ENCODE measurements around the gene ABTB2.
A peak's percentile ranks its signal among the peaks of the same experiment; 100 is the strongest.

ABTB2 gene

DNA sequence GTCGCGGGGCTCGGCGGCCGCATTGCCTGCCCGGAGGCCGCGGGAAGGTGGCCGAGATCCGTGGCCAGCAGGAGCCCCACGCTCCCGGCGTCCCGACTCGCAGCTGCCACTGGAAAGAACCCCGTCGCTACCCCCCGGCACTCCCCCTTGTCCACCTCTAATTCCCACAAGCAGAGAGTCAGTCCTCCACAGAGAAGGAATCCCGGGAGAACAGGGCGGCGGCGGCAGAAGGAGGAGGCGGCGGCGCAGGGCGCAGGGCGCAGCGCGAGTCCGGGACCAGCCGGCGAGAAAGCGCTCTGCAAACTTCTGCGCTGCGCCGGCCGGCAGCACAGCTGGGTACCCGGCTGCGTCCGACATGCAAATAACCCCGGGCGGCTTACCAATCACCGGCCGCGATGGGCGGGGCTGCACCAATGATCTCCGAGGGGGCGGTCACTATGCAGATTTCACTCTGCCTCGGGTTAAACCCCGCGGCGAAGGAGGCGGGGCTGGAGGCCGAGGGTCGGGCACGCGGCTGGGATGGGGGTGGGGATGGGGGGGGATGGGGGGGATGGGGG lies at the start of gene ABTB2:
Gene ABTB2, minus strand, starts transcription at position 310 of the 557 bp plus-strand sequence.
- DNase-seq (ENCODE audit: low read depth): peak; percentile 94
- TF ChIP-seq, protein P1, sequence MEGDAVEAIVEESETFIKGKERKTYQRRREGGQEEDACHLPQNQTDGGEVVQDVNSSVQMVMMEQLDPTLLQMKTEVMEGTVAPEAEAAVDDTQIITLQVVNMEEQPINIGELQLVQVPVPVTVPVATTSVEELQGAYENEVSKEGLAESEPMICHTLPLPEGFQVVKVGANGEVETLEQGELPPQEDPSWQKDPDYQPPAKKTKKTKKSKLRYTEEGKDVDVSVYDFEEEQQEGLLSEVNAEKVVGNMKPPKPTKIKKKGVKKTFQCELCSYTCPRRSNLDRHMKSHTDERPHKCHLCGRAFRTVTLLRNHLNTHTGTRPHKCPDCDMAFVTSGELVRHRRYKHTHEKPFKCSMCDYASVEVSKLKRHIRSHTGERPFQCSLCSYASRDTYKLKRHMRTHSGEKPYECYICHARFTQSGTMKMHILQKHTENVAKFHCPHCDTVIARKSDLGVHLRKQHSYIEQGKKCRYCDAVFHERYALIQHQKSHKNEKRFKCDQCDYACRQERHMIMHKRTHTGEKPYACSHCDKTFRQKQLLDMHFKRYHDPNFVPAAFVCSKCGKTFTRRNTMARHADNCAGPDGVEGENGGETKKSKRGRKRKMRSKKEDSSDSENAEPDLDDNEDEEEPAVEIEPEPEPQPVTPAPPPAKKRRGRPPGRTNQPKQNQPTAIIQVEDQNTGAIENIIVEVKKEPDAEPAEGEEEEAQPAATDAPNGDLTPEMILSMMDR (conservative IDR thresholded peaks at IDR 0.05; ENCODE audit: control insufficient read depth, insufficient read depth, low read depth, low read length): no peak

DNA sequence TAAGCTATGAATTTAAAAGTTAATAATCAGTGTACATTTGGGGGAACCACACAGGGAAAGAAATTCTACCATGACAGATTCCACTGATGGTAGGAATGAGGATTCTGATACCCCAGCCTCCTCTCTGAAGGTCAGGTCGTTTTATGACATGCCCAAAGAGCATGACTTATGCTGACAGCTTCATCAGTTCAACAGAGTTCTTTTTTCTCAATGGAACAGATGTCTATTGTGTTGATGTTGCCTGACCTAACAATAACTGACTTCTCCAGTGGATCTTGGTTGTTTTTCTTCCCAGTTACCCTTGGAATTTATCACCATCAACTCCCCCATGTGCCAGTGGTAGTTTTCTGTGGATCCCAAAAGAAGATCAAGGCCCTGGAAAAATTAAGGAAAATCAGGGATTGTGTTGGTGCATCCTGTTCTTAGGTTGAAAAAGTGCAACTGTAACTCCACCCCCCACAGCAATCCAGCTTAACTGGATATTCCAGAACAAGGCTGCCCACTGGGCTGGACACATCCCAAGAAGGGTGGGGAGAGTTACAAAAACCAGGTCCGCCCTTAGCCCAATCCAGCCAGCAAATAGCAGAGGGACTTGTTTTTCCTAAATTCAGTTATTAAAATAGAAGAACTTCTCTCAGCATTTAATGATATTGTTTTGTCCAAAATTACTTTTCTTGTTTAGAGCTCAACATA lies 49.5 kb upstream of the ABTB2 start:
- TF ChIP-seq, protein P1 (conservative IDR thresholded peaks at IDR 0.05; ENCODE audit: control insufficient read depth, insufficient read depth, low read depth, low read length): no peak
- H3K4me3 ChIP-seq (ENCODE audit: control insufficient read depth, low read depth, low read length): no peak overlapping the region
- no peak for DNase-seq (ENCODE audit: low read depth)

More for the DNA sequence above, at the start of gene ABTB2:
- peak within 1 kb of the TSS; percentile 58 for H3K4me3 ChIP-seq (ENCODE audit: control insufficient read depth, low read depth, low read length)

DNA sequence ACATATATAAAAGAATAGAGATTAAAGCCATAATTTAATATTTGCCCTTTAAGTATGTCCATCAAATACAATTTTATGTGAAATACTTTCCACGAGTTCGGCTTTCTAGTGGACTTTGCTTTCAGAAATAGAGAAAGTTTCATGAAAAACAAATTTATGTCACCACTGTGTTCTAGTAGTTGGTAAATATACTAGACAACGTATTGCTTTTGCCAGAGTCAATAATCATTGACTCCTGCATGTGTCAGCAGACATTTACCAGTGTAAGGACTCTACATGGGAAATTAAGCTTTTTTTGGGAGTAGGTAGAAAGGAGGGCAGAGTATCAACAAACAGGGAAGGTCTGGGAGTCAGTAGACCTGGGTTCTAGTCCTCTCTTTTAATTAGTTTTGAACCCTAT lies 48.6 kb upstream of the ABTB2 start:
- TF ChIP-seq, protein P1 (conservative IDR thresholded peaks at IDR 0.05; ENCODE audit: control insufficient read depth, insufficient read depth, low read depth, low read length): no peak
- no peak for DNase-seq (ENCODE audit: low read depth)
- no peak overlapping the region for H3K4me3 ChIP-seq (ENCODE audit: control insufficient read depth, low read depth, low read length)

DNA sequence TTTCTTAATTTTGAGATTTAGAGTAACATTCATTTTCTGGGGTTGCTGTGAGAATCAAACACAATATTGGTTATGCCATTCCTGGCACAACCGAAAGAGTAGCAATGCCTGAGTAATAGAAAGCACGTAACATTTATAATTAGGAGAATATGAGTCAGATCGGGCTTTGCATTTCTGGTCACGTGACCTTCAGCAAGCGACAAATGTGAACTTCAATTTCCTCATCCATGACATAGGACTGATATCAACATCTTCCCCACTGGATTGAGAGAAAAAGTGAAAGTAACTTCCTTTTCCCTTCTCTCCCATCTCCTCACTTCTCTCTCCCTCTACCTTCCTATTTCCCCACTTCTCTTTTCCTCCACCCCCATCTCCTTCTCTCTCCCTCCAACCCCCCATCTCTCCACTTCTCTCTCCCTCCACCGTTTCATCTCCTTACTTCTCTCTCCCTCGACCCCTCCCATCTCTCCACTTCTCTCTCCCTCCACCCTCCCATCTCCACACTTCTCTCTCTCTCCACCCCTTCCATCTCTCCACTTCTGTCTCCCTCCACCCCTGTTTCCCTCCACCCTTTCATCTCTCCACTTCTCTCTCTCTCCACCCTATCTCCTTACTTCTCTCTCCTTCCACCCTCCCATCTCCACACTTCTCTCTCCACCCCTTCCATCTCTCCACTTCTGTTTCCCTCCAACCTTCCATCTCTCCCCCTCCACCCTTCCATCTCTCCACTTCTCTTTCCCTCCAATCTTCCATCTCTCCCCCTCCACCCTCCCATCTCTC lies 47.5 kb upstream of the ABTB2 start:
- peak; percentile 61 for DNase-seq (ENCODE audit: low read depth)

DNA sequence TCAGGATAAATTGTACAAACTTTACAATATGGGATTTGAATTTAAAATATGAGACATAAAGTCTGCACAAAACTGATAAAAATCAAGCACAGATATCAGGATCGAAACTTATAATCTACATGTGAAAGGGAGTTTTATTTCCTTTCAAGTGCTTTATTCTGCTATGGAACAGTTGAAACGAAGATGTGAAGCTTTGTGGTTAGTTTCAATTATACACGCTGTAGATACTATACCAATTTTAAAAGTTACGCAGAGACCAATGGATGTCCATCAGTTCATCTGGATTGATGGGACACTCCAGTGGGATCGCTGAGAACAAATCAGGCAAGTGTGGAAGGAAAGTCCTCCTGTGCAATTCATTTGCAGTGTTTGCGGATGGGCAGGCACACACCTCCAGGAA lies 46.5 kb upstream of the ABTB2 start:
- H3K4me3 ChIP-seq (ENCODE audit: control insufficient read depth, low read depth, low read length): no peak overlapping the region
- TF ChIP-seq, protein P1 (conservative IDR thresholded peaks at IDR 0.05; ENCODE audit: control insufficient read depth, insufficient read depth, low read depth, low read length): no peak
- no peak for DNase-seq (ENCODE audit: low read depth)

More for the DNA sequence above, 47.5 kb upstream of the ABTB2 start:
- H3K4me3 ChIP-seq (ENCODE audit: control insufficient read depth, low read depth, low read length): no peak overlapping the region
- TF ChIP-seq, protein P1 (conservative IDR thresholded peaks at IDR 0.05; ENCODE audit: control insufficient read depth, insufficient read depth, low read depth, low read length): no peak

DNA sequence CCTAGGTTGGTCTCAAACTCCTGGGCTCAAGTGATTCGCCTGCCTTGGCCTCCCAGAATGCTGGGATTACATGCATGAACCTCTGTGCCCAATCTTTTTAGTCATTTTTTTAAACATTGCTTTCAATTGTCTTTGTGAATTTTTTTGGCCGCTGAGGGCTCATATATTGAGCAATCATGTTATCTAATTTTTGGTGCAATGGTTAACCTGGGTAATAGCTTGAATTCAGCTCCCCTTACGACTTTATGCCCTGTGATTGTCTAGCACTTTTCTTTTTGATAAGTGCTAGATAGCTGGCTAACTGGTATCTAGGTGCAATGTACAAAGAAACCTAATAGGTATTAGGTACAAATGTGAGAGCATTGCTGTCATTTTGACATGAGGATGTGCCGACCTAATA lies 45.6 kb upstream of the ABTB2 start:
- TF ChIP-seq, protein P1 (conservative IDR thresholded peaks at IDR 0.05; ENCODE audit: control insufficient read depth, insufficient read depth, low read depth, low read length): no peak

More for the DNA sequence above, 45.6 kb upstream of the ABTB2 start:
- no peak overlapping the region for H3K4me3 ChIP-seq (ENCODE audit: control insufficient read depth, low read depth, low read length)
- no peak for DNase-seq (ENCODE audit: low read depth)
